K562 (cell line): ENCODE results near the gene MAPT. TPM values are rescaled to one million over a fixed set of nuclear protein-coding genes. Genes with fewer than 3 reads are reported as not detected.

Source experiments
- ATAC-seq: fragments of 200-7000 bp; cut with Tn5 transposase; 3 replicates; pipeline ENCODE4 v1.9.1; 2020; ENCODE audit warnings: moderate library complexity
- BruUV-seq: library from RNA; stranded (reverse); fragments of 400-500 nt; replicated peaks from 2 replicates; lab custom pipeline; 2021; lab: Mats Ljungman, UMichigan
- CTCF ChIA-PET: fragments of 300-600 bp; formaldehyde crosslinking; extraction: SDS; loops from one replicate; lab custom pipeline; 2021; ENCODE audit warnings: low intra/inter-chr PET ratio; lab: Yijun Ruan, JAX
- POLR2A ChIA-PET: fragments of 300-600, 350-650 bp; sonication (Branson Sonifier 250); formaldehyde crosslinking; extraction: SDS; loops from one replicate; lab custom pipeline; 2021; ENCODE audit warnings: antibody characterized with exemption, inconsistent platforms; lab: Yijun Ruan, JAX
- DNase-seq, 4 experiments: peaks; one replicate each; pipeline versions ENCODE4 v3.0.0 to v3.0.0-alpha.2; 2011 to 2018; ENCODE audit warnings: low spot score in 3 of 4, mixed read lengths in 3 of 4; ENCODE audit errors: extremely low read depth in 1 of 4
- FAIRE-seq: peaks from 2 replicates; lab custom pipeline; 2011; peaks lifted over from hg19 to GRCh38; lab: Jason Lieb, UNC
- H2AFZ ChIP-seq: 2 replicates; pipeline ENCODE4 v1.6.0; 2011; ENCODE audit warnings: low read depth, low read length, control low read depth, inconsistent platforms
- H3K27ac ChIP-seq: fragments of 200-600 bp; 3 replicates; pipeline ENCODE4 v1.8.0; 2011; ENCODE audit warnings: low read depth, mild to moderate bottlenecking, control low read depth, inconsistent platforms, low read length, moderate library complexity, mixed read lengths; ENCODE audit errors: extremely low read depth
- H3K27me3 ChIP-seq, 2 experiments: fragments of 300-600 bp in 1 of 2; 2 replicates in 1 of 2; 3 replicates in 1 of 2; pipeline versions ENCODE4 v1.6.0 to v1.8.0; 2011; ENCODE audit warnings: inconsistent platforms in 2 of 2, low read length in 2 of 2, mild to moderate bottlenecking in 1 of 2, mixed read lengths in 1 of 2, moderate library complexity in 1 of 2; ENCODE audit not compliant: control insufficient read depth in 2 of 2, insufficient read depth in 2 of 2
- H3K36me3 ChIP-seq: fragments of 300-600 bp; 3 replicates; pipeline ENCODE4 v1.8.0; 2011; ENCODE audit warnings: mild to moderate bottlenecking, low read length, inconsistent platforms; ENCODE audit not compliant: control insufficient read depth, insufficient read depth
- H3K4me1 ChIP-seq, 2 experiments: fragments of 200-600 bp in 1 of 2; replicated peaks in 1 of 2; 2 replicates in 1 of 2; 3 replicates in 1 of 2; pipeline versions ENCODE4 v1.5.1 to v1.8.0; 2011; ENCODE audit warnings: inconsistent platforms in 2 of 2, low read length in 2 of 2, mild to moderate bottlenecking in 1 of 2, mixed read lengths in 1 of 2, moderate library complexity in 1 of 2; ENCODE audit not compliant: control insufficient read depth in 2 of 2, insufficient read depth in 2 of 2
- H3K4me2 ChIP-seq: 2 replicates; pipeline ENCODE4 v1.6.1; 2011; ENCODE audit warnings: low read length, control low read depth, inconsistent platforms, mixed read lengths; ENCODE audit not compliant: insufficient read depth
- H3K4me3 ChIP-seq: fragments of 200-600 bp; sonication (generic), shearing (Covaris generic); 2 replicates; pipeline ENCODE4 v1.5.1; 2016; ENCODE audit warnings: control low read depth, inconsistent platforms
- H3K79me2 ChIP-seq: fragments of 200-600 bp; 3 replicates; pipeline ENCODE4 v1.8.0; 2011; ENCODE audit warnings: low read length, inconsistent platforms; ENCODE audit not compliant: control insufficient read depth, insufficient read depth
- H3K9ac ChIP-seq, 2 experiments: 2 replicates each; pipeline versions ENCODE4 v1.6.0 to v1.6.1; 2011; ENCODE audit warnings: low read depth in 2 of 2, low read length in 2 of 2, control low read depth in 1 of 2, inconsistent platforms in 1 of 2, mild to moderate bottlenecking in 1 of 2, mixed read lengths in 1 of 2; ENCODE audit not compliant: insufficient read depth in 1 of 2
- H3K9me1 ChIP-seq: one replicate; pipeline ENCODE4 v1.6.0; 2011; ENCODE audit warnings: inconsistent platforms, mild to moderate bottlenecking, low read length, moderate library complexity; ENCODE audit not compliant: control insufficient read depth, insufficient read depth
- H3K9me3 ChIP-seq: replicated peaks from 2 replicates; pipeline ENCODE4 v1.5.1; 2011; ENCODE audit warnings: low read depth, low read length, inconsistent platforms; ENCODE audit not compliant: control insufficient read depth, insufficient read depth
- H4K20me1 ChIP-seq: replicated peaks from 2 replicates; pipeline ENCODE4 v1.6.1; 2011; ENCODE audit warnings: low read length, inconsistent platforms, mixed read lengths; ENCODE audit not compliant: control insufficient read depth, insufficient read depth
- KDM2B ChIP-seq: fragments of 250-450 bp; sonication (Bioruptor Pico); IDR thresholded peaks from 2 replicates; pipeline ENCODE4 v1.8.0; 2021; ENCODE audit warnings: mild to moderate bottlenecking, moderate library complexity
- LEF1 ChIP-seq: fragments of 450-650 bp; IDR thresholded peaks from 2 replicates; pipeline ENCODE4 v1.6.1; 2016; ENCODE audit warnings: mild to moderate bottlenecking
- MCM7 ChIP-seq, 2 experiments: fragments of 450-650 bp; IDR thresholded peaks; 2 replicates each; pipeline ENCODE4 v1.6.1; 2016 to 2018
- RBM25 ChIP-seq: fragments of 200-400 bp; formaldehyde crosslinking; IDR thresholded peaks from 2 replicates; pipeline ENCODE4 v1.6.1; 2018; ENCODE audit warnings: low read length, low read depth, moderate library complexity; ENCODE audit not compliant: severe bottlenecking
- ZBTB9 ChIP-seq: fragments of 450-650 bp; formaldehyde crosslinking; IDR thresholded peaks from 2 replicates; pipeline ENCODE4 v1.4.0; 2020; ENCODE audit warnings: mild to moderate bottlenecking, moderate library complexity
- ZEB2 ChIP-seq: fragments of 450-650 bp; IDR thresholded peaks from 2 replicates; pipeline ENCODE4 v1.6.1; 2016
- ZNF121 ChIP-seq: sonication (generic); formaldehyde crosslinking; conservative IDR thresholded peaks from 2 replicates; pipeline ENCODE4 v1.8.0; 2022; ENCODE audit warnings: missing genetic modification reagents
- ZNF586 ChIP-seq: fragments of 450-650 bp; formaldehyde crosslinking; conservative IDR thresholded peaks from 2 replicates; pipeline ENCODE4 v1.4.0; 2020; ENCODE audit warnings: mild to moderate bottlenecking, moderate library complexity
- ZNF668 ChIP-seq: fragments of 250-450 bp; sonication (Bioruptor Pico); IDR thresholded peaks from 2 replicates; pipeline ENCODE4 v1.8.0; 2022; ENCODE audit warnings: mild to moderate bottlenecking, inconsistent platforms
- WGBS: fragments of 100-300 bp; shearing (Covaris generic); methylation state at CpG from one replicate; pipeline ENCODE4 v1.1.6; 2016; ENCODE audit warnings: low coverage, mixed read lengths; ENCODE audit not compliant: insufficient coverage; ENCODE audit errors: missing lambda C conversion rate; 5-methylcytosine and 5-hydroxymethylcytosine counted together
- in situ Hi-C: fragments of 300-500 bp; cut with MboI; formaldehyde crosslinking; loops from 4 replicates; pipeline ENCODE4 v1.15.0; 2018; ENCODE audit warnings: inconsistent platforms, mixed read lengths
- intact Hi-C: fragments of 100-400 bp; cut with micrococcal nuclease; formaldehyde crosslinking; loops from 2 replicates; pipeline ENCODE4 v1.14.2; 2022
- polyA plus RNA-seq, 8 experiments: library from polyadenylated mRNA; depleted of rRNA in 4 of 8; stranded (reverse) in 5 of 8; unstranded in 3 of 8; fragments of >200 nt; fragmentation: Nextera tagmentation in 2 of 8; fragmentation: Illumina TruSeq in 1 of 8; extraction: Ambion mirVana in 2 of 8; extraction: Trizol in 1 of 8; gene quantifications; 2 replicates each; pipeline versions ENCODE4 v1.2.1 to v1.2.3, GENCODE V29; 2011 to 2014; ENCODE audit warnings: inconsistent platforms in 1 of 8, missing spikeins in 1 of 8
- total RNA-seq, 7 experiments: library from RNA; depleted of rRNA in 6 of 7; stranded (reverse); fragments of >200 nt in 6 of 7; fragmentation: Illumina TruSeq in 2 of 7; extraction: Trizol in 2 of 7; gene quantifications; 2 replicates each; pipeline versions ENCODE4 v1.2.1 to v1.2.3, GENCODE V29; 2011 to 2021; ENCODE audit warnings: low replicate concordance in 1 of 7
- TF ChIP-seq, protein P1 (sequence below): fragments of 250-450 bp; sonication (Bioruptor Pico); IDR thresholded peaks from 2 replicates; pipeline ENCODE4 v1.8.0; 2022; ENCODE audit warnings: moderate library complexity, mild to moderate bottlenecking, inconsistent platforms

The MAPT gene
- total and polyA plus RNA-seq, 9 of the 15 experiments (the other 6 are each of a cell fraction or from before 2014, with no cell fraction given), result 0.04 to 1.1 (median 0.36) TPM

- no peaks in the 10 kb centered on the region for H3K27me3 ChIP-seq
- no peaks in the 10 kb centered on the region for H3K9me1 ChIP-seq
- no peak overlapping the region for H2AFZ ChIP-seq
- H3K36me3 ChIP-seq, result peaks cover 95% of the 10 kb centered on the region
- no peak overlapping the region for H3K27ac ChIP-seq
- H3K4me3 ChIP-seq, result no peak overlapping the region
- ChIA-PET CTCF (interaction anchor here (0.6 to 0.7 kb wide), 2 partner anchors 19 to 166 kb away, joined by 3 to 4 read pairs; no protein-coding TSS in a partner anchor), POLR2A (no interaction called here)
- no peak overlapping the region for H3K9ac ChIP-seq
- peaks cover 0 to 5% of the 10 kb centered on the region in 2 experiments; a peak in 2 of 5 replicates for H3K4me1 ChIP-seq
- 97% methylated on average over 5 of the region's 5 CpGs for WGBS
- TF ChIP-seq ZNF586 (CRISPR knock-in tag) (no peak), KDM2B (CRISPR knock-in tag) (no peak), RBM25 (peak; percentile 28), LEF1 (no peak), ZBTB9 (CRISPR knock-in tag) (no peak), ZNF668 (CRISPR knock-in tag) (no peak), MCM7 (IDR thresholded peaks at IDR 0.05) (no peak), ZNF121 (CRISPR knock-in tag) (peak; percentile 70), ZEB2 (no peak)
- TF ChIP-seq, protein P1, sequence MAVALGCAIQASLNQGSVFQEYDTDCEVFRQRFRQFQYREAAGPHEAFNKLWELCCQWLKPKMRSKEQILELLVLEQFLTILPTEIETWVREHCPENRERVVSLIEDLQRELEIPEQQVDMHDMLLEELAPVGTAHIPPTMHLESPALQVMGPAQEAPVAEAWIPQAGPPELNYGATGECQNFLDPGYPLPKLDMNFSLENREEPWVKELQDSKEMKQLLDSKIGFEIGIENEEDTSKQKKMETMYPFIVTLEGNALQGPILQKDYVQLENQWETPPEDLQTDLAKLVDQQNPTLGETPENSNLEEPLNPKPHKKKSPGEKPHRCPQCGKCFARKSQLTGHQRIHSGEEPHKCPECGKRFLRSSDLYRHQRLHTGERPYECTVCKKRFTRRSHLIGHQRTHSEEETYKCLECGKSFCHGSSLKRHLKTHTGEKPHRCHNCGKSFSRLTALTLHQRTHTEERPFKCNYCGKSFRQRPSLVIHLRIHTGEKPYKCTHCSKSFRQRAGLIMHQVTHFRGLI, result no peak
- H3K79me2 ChIP-seq, result peaks cover 13% of the 10 kb centered on the region; the same call in 2 of the 3 replicates
- no peaks in the 10 kb centered on the region for H3K9me3 ChIP-seq
- FAIRE-seq (no peak), DNase-seq (no peak), ATAC-seq (no peak)
- no peaks in the 10 kb centered on the region for H4K20me1 ChIP-seq
- in situ Hi-C loops, result no loop called here
- H3K4me2 ChIP-seq, result no peak overlapping the region
- BruUV-seq, result no TSS peak
- intact Hi-C loops, result no loop called here
Observed at GRCh38 chr17:46047398-46047797, 153.0 kb downstream of the MAPT start.
